Neutrophil (primary cell): ENCODE data around the gene EPB41L1.

Source experiments
- H3K27ac ChIP-seq: fragments of 200-600 bp; sonication (generic); 2 replicates; pipeline ENCODE4 v1.5.1; 2016; ENCODE audit warnings: mild to moderate bottlenecking, moderate library complexity
- H3K27me3 ChIP-seq: fragments of 200-600 bp; sonication (generic); 2 replicates; pipeline ENCODE4 v1.6.0; 2016; ENCODE audit warnings: mild to moderate bottlenecking
- H3K36me3 ChIP-seq: fragments of 200-600 bp; sonication (generic); 2 replicates; pipeline ENCODE4 v1.5.1; 2017
- H3K4me1 ChIP-seq, 2 experiments: fragments of 200-600 bp in 1 of 2; sonication (generic) in 1 of 2; 1 replicate in 1 of 2; 2 replicates in 1 of 2; pipeline versions ENCODE4 v1.5.1 to v1.6.1; 2013 to 2016; ENCODE audit warnings: low read depth in 1 of 2, low read length in 1 of 2, mild to moderate bottlenecking in 1 of 2, moderate library complexity in 1 of 2; ENCODE audit not compliant: control insufficient read depth in 1 of 2, insufficient read depth in 1 of 2
- H3K4me3 ChIP-seq, 2 experiments: fragments of 200-600 bp in 1 of 2; sonication (generic) in 1 of 2; 1 replicate in 1 of 2; 2 replicates in 1 of 2; pipeline ENCODE4 v1.5.1; 2013 to 2016; ENCODE audit warnings: low read depth in 1 of 2, low read length in 1 of 2, mild to moderate bottlenecking in 1 of 2, moderate library complexity in 1 of 2
- H3K9me3 ChIP-seq: fragments of 200-600 bp; sonication (generic); 2 replicates; pipeline ENCODE4 v1.5.1; 2016
- TF ChIP-seq, protein P1 (sequence below): fragments of 200-600 bp; sonication (generic); IDR thresholded peaks from 2 replicates; pipeline ENCODE4 v1.5.1; 2016; ENCODE audit warnings: antibody characterized with exemption

The EPB41L1 gene

DNA sequence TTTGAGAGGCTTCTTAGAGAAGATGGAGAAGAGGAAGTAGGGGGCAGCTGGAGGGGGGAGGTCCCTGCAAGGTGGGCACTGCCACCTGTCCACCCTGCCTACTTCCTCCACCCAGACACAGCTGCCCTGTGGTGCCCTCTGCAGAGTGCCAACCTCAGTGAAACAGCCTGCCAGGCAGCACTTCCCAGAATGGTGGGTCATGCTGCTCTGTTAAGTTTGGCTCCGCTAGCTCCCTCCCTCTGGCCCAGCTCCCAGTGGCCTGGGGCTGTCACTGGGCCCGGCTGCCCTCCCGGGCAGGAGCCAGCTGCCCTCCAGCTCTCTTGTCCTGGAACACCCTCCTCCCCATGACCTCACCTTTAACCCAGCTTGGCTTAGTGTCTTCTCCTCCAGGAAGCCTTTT is 5.1 kb upstream of the EPB41L1 start:
- Histone ChIP-seq H3K9me3 (no peaks in the 10 kb centered on the region), H3K27ac (no peak overlapping the region), H3K36me3 (no peaks in the 10 kb centered on the region), H3K4me1 (no peaks in the 10 kb centered on the region), H3K27me3 (peaks cover 54% of the 10 kb centered on the region), H3K4me3 (no peak overlapping the region)
- TF ChIP-seq, protein P1, sequence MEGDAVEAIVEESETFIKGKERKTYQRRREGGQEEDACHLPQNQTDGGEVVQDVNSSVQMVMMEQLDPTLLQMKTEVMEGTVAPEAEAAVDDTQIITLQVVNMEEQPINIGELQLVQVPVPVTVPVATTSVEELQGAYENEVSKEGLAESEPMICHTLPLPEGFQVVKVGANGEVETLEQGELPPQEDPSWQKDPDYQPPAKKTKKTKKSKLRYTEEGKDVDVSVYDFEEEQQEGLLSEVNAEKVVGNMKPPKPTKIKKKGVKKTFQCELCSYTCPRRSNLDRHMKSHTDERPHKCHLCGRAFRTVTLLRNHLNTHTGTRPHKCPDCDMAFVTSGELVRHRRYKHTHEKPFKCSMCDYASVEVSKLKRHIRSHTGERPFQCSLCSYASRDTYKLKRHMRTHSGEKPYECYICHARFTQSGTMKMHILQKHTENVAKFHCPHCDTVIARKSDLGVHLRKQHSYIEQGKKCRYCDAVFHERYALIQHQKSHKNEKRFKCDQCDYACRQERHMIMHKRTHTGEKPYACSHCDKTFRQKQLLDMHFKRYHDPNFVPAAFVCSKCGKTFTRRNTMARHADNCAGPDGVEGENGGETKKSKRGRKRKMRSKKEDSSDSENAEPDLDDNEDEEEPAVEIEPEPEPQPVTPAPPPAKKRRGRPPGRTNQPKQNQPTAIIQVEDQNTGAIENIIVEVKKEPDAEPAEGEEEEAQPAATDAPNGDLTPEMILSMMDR = no peak

DNA sequence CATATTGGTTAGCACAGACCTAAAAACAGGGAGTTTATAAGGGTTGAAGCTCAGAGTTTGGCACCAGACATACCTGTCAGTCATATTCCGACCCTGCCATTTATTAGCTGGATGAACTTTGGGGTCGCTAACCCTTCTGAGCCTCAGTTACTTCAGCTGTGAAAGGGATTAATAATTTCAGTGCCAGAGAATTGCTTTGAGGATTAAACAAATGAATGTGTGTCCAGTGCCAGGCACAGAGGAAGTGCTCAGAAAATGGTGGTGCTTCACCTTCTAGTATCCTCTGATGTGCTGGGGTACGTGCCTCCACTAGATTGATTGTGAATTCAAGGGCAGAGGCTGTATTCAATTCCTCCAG is 4.1 kb upstream of the EPB41L1 start:
- Histone ChIP-seq H3K36me3 (no peaks in the 10 kb centered on the region), H3K27me3 (peaks cover 58% of the 10 kb centered on the region), H3K27ac (no peak overlapping the region), H3K4me3 (no peak overlapping the region), H3K4me1 (no peaks in the 10 kb centered on the region), H3K9me3 (no peaks in the 10 kb centered on the region)
- TF ChIP-seq, protein P1 = no peak

DNA sequence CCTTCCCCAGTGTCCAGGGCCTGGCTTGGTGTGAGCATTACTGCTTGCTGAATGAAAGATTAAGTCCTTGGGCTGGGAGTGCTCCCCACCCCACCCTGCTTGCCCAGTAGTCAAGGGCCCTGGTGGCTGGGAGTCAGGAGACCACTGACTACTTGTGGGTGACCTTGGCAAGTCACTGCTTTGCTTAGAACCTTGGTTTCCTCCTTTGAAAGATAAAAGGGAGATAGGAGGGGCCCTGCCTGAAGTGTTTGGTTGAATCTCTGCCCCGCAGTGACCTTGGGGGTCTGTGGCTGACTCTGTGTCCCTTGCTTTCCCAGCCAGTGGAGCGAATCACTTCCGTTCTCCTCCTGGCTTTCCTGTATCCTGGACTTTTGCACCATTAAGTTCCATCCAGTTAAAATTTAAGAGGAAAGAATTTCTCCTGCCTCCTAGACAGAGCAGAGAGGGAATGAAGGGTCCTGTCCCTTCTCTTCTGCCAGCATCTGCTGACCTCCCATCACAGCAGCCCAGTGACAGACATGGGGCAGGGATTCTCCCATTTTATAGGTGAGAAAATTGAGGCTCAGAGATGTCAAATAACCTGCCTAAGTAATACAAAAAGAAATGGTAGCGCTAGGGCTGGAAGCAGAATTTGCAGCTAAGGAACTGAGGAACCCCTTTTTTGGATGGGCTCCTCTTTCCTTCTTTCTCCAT is 3.5 kb upstream of the EPB41L1 start:
- H3K4me1 ChIP-seq = no peaks in the 10 kb centered on the region
- H3K4me3 ChIP-seq = no peak overlapping the region
- no peaks in the 10 kb centered on the region for H3K36me3 ChIP-seq
- H3K27ac ChIP-seq = no peak overlapping the region
- no peaks in the 10 kb centered on the region for H3K9me3 ChIP-seq
- peaks cover 63% of the 10 kb centered on the region for H3K27me3 ChIP-seq
- TF ChIP-seq, protein P1 = no peak

DNA sequence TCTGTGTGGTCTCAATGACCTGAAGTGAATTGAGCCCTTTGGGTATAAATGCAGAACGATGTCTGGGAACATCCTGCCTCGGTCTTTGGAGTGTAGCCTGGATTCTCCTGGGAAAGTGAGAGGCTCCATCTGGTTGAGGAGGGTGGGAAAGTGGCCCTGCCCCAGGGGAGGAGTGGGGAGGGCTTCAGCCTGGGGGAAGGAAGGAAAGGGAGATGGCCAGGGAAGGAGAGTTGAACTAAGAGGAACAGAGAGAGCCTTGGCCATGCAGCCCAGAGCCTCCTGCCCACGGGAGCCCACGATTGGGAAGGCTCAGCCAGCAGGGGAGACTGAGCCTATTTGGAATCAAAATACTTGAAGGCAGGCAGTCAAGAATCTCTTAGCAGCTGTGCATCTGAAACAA is 2.3 kb upstream of the EPB41L1 start:
- Histone ChIP-seq H3K4me3 (no peak overlapping the region), H3K9me3 (no peaks in the 10 kb centered on the region), H3K27me3 (peaks cover 75% of the 10 kb centered on the region), H3K27ac (no peak overlapping the region), H3K36me3 (no peaks in the 10 kb centered on the region), H3K4me1 (no peaks in the 10 kb centered on the region)
- TF ChIP-seq, protein P1 = no peak

DNA sequence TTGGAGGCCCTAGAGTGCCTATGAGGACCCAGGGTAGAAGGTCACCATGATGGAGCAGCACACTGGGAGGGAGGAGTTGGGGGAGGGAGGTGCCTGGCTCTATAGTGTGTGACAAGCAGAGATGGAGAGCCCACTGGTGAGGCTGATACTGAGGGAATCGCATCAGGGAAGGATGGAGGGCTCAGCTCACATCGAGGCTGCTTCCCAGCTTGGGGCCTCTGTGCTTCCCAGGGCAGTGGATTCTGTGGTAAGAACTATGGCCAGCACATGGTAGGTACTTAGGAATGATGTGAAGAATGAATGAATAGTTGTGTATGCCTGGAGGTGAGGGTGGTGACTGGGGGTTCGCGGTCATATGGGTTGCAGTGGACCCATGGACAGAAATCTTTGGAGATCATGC is 1.3 kb upstream of the EPB41L1 start:
- Histone ChIP-seq H3K27me3 (peaks cover 75% of the 10 kb centered on the region), H3K9me3 (no peaks in the 10 kb centered on the region), H3K27ac (no peak overlapping the region), H3K36me3 (no peaks in the 10 kb centered on the region), H3K4me3 (no peak overlapping the region), H3K4me1 (no peaks in the 10 kb centered on the region)
- TF ChIP-seq, protein P1 = no peak
